ENCODE measurements around the gene PPP2R2D. TPM values are rescaled to one million over a fixed set of nuclear protein-coding genes. Genes with fewer than 3 reads are reported as not detected.
"Not testable (repeated sequence)": the region's sequence is repeated elsewhere in the genome, so short reads cannot be mapped to it uniquely, and the experiment has no call there.

PPP2R2D gene
- total RNA-seq, 1 donor from 2014 or later, result 39.6 TPM

- DNase-seq, result no peak
These were observed 32.4 kb upstream of the PPP2R2D start for GRCh38 chr10:131868436-131868835.

- no peak for DNase-seq
These were observed 31.5 kb upstream of the PPP2R2D start for GRCh38 chr10:131869344-131869743.

- no peak for DNase-seq
These were observed 30.4 kb upstream of the PPP2R2D start for GRCh38 chr10:131870411-131870810.

- no peak for DNase-seq
These were observed 29.8 kb upstream of the PPP2R2D start for GRCh38 chr10:131870831-131871672.

- no peak for DNase-seq
These were observed 29.2 kb upstream of the PPP2R2D start for GRCh38 chr10:131871673-131872005.

- DNase-seq, result no peak
These were observed 28.6 kb upstream of the PPP2R2D start for GRCh38 chr10:131872011-131872826.

- no peak for DNase-seq
These were observed 27.9 kb upstream of the PPP2R2D start for GRCh38 chr10:131872827-131873375.

- DNase-seq, result peak; percentile 95
These were observed 25.8 kb upstream of the PPP2R2D start for GRCh38 chr10:131874991-131875451.

GRCh38 chr10:131875501-131875900, 25.3 kb upstream of the PPP2R2D start:
- DNase-seq, result no peak

- DNase-seq, result no peak
These were observed 24.8 kb upstream of the PPP2R2D start for GRCh38 chr10:131876017-131876416.

- DNase-seq, result no peak
These were observed 24.3 kb upstream of the PPP2R2D start for GRCh38 chr10:131876508-131876907.

GRCh38 chr10:131880016-131880590, 20.7 kb upstream of the PPP2R2D start:
- DNase-seq, result no peak

- no peak for DNase-seq
These were observed 19.5 kb upstream of the PPP2R2D start for GRCh38 chr10:131881104-131881880.

GRCh38 chr10:131882151-131882550, 18.7 kb upstream of the PPP2R2D start:
- DNase-seq, result no peak

- DNase-seq, result no peak
These were observed 18.0 kb upstream of the PPP2R2D start for GRCh38 chr10:131882590-131883451.

GRCh38 chr10:131883621-131884393, 17.0 kb upstream of the PPP2R2D start:
- not testable (repeated sequence) for DNase-seq

- DNase-seq, result peak; percentile 74
These were observed 15.2 kb upstream of the PPP2R2D start for GRCh38 chr10:131885391-131886165.

GRCh38 chr10:131886237-131886636, 14.6 kb upstream of the PPP2R2D start:
- DNase-seq, result no peak

- no peak for DNase-seq
These were observed 12.6 kb upstream of the PPP2R2D start for GRCh38 chr10:131888186-131888604.

All from tongue (tissue), 2 donors.